ENCODE data around the gene C2CD4D. TPM values are rescaled to one million over a fixed set of nuclear protein-coding genes. Genes with fewer than 3 reads are reported as not detected.

Gene C2CD4D
- polyA plus RNA-seq, 1 donor: 0.78 TPM

GRCh38 chr1:151790071-151790939, 49.3 kb downstream of the C2CD4D start, which contains the start of gene TDRKH:
TDRKH (minus strand) TSS chr1:151790500; CDS start chr1:151783022, 7,478 bp downstream.
- Histone ChIP-seq H3K27me3 (ENCODE audit: control insufficient read depth, insufficient read depth, low read length) (peaks cover 2% of the 10 kb centered on the region), H3K9me3 (ENCODE audit: control insufficient read depth, low read depth, low read length) (no peaks in the 10 kb centered on the region), H3K4me1 (ENCODE audit: control insufficient read depth, insufficient read depth, low read length) (no peaks in the 10 kb centered on the region), H3K4me3 (ENCODE audit: low read length) (peak within 1 kb of the TSS; percentile 63), H3K36me3 (ENCODE audit: control insufficient read depth, insufficient read depth, low read length) (no peaks in the 10 kb centered on the region), H3K27ac (ENCODE audit: low read length) (no peak within 1 kb of the TSS)
- WGBS (ENCODE audit: insufficient coverage, low lambda C conversion rate): no CpG with 5 or more reads among the region's 58 CpGs
- DNase-seq: peak; percentile 98 to 99

Other genes starting within 250 kb of the C2CD4D start
- 20.0 TPM for gene SNX27, start 227.8 kb downstream of the C2CD4D start, polyA plus RNA-seq
- gene CELF3, start 123.0 kb downstream of the C2CD4D start, polyA plus RNA-seq: 57.1 TPM
- 13.5 TPM for gene RIIAD1, start 118.3 kb downstream of the C2CD4D start, polyA plus RNA-seq
- 58.3 TPM for gene MRPL9, start 76.3 kb downstream of the C2CD4D start, polyA plus RNA-seq
- 4.2 TPM for gene TDRKH, start 49.3 kb downstream of the C2CD4D start, polyA plus RNA-seq
- gene LINGO4, start 34.4 kb downstream of the C2CD4D start, polyA plus RNA-seq: 0.81 TPM
- gene RORC, start 8.0 kb downstream of the C2CD4D start, polyA plus RNA-seq: 8.7 TPM
- 0.45 TPM for gene THEM5, start 13.9 kb upstream of the C2CD4D start, polyA plus RNA-seq
- 40.7 TPM for gene THEM4, start 69.7 kb upstream of the C2CD4D start, polyA plus RNA-seq
- gene S100A10, start 154.0 kb upstream of the C2CD4D start, polyA plus RNA-seq: 877 TPM
- 314 TPM for gene S100A11, start 197.2 kb upstream of the C2CD4D start, polyA plus RNA-seq
- gene TCHHL1, start 249.2 kb upstream of the C2CD4D start, polyA plus RNA-seq: not detected